GM21360 (cell line): Measurements from ENCODE around the gene PTGR2.
"Not testable (repeated sequence)": the region's sequence is repeated elsewhere in the genome, so short reads cannot be mapped to it uniquely, and the experiment has no call there.

Experiments
- ATAC-seq: cut with Tn5 transposase; IDR thresholded peaks from one replicate; pipeline ENCODE4 v1.9.1; 2021; ENCODE audit warnings: mild to moderate bottlenecking, moderate library complexity; ENCODE audit not compliant: unreplicated experiment

Gene PTGR2

DNA sequence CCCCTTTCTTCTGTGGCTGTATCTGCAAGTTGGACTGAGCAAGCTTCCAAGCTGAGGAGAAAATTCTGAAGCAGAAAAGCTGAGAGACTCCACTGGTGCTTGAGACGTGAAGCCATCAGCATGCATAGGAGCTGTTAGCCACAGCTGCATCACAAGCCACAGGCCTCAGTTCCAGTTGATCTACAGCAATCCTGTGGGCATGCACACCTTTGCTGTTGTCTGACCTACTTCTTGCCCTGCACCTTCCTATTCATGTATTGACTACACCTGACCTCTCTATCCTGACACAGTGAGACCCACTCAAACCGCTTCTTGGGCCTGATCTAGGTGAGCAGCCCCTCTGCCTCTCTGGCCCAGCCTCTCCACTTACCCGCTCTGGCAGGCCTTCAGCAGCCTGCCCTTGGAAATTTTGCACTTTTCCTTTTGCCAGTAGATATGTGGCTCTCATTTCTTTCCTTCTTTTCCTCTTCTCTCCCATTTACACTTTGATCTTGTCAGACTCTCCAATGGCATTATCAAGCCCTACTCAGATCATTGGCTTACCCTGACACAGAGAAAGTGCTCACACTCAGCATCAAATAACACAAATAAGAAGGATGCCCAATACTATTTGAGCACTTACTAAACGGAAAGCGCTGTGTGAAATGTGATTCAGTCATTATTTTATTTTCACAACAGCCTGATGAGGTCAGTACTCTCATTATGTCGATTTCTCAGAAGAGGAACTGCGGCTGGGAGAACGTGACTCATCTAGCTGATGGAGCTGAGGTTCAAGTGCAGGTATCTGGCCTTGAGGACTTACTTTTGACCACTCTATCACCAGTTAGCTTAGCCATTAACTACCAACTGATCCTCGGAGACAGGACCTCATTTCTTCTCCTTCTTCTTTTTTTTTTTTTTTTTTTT lies 21.9 kb upstream of the PTGR2 start:
- no peak for ATAC-seq

DNA sequence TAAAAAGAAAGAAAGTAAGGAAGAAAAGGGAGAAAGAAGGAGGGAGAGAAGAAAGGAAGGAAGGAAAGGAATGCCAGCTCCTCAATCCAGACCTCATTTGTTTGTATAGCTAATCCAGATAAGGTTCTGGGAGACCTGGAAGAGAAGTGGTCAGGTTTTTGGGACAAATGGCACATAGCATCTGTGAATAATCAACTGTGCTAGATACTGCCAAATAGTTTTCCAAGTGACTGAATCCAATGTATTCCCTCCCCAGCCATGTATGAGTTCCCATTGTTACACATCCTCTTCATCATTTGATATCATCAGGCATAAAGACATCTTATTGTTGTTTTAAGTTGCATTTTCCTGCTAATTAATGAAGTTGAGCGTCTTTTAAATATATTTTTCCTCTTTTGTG lies 18.6 kb upstream of the PTGR2 start:
- no peak for ATAC-seq

DNA sequence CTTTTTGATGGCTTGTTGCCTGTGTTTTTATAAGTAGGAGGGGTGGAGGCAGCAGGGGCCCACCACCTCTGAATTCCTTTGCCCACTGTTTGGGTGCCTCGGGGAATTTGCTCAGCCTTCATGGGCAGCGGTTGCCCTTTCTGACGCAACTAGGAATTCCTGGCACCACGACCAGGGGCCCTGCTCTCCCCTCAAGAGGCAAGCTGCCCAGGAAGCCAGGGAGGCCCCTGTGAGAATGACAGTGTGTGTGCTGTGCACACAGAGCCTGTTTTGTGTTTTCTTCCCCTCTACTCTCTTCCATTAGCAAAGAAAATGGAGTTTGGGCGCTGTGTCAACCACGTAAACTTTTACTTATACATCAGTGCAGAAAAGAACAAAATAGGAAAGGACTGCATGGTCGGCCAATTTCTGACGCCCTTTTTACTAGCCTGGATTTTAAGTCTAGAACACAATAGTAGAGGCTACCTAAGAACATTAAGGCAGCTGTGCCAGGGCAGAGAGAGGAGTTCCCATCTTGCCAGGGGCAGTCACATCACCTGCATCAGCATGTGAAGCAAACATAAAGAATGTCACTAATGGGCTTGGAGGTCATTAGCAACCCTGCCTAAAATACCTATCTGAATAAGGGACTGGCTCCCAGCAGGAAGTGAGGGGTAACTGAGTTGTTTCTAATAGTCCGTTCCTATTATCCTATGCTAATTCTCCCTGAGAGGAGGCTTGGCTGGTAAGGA lies 17.9 kb upstream of the PTGR2 start:
- no peak for ATAC-seq

DNA sequence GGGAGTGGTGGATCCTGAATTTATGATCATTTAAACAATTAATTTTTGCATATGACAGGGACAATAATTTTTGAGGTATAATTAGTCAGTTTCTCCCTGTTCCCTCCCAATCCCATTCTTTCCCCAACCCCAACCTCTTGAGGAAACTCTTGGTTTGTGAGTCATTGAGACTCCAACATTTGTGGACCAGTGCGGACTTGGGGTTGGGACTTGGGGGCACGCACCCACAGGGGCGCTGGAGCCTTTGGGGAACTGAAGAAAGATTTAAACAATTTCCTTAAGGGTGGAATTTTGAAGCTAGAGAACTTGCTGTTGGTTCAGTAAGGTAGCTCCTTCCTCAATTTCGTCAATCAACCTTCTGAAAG lies 17.4 kb upstream of the PTGR2 start:
- ATAC-seq: no peak

DNA sequence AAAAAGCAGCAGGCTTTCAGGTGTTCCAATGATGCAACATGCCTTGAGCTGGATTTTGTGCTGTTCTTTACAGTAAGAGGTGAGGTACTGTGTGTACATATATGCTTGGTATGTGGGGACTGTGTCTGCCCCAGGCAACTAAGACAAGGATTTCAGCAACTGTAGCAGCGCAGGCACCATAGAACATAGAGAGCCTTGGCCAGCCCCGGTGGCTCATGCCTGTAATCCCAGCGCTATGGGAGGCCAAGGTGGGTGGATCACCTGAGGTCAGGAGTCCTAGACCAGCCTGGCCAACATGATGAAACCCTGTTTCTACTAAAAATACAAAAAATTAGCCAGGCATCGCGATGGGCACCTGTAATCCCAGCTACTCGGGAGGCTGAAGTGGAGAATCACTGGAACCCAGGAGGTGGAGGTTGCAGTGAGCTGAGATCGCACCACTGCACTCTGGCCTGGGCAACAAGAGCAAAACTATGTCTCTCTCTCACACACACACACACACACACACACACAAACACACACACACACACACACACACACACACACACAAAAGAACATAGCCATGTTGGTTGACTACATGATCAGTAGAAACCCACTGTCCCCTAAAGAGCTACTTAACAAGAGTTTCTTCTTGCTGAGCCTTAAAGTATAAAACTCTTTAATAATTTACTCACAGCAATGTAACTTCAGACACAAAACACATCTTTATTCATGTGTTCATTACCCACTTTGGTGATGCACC lies 13.2 kb upstream of the PTGR2 start:
- not testable (repeated sequence) for ATAC-seq

DNA sequence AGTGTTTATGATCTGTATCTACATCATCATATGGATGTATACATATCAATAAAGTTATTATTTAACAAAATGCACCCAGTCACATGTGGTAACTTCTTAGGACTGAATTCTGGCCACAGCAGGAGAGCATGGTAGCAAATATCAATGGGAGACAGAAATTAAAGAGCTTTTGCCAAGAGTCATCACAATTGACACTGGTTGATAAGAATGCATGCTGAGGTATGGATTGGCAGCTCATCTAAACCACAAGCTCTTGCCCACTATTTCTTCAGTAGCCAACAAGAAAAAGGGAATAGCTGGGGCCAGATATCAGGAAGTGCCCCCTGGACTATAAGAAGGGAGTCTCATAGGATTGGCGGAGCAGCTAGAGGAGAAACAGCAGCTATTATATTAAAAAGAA lies 9.4 kb upstream of the PTGR2 start:
- ATAC-seq: no peak

DNA sequence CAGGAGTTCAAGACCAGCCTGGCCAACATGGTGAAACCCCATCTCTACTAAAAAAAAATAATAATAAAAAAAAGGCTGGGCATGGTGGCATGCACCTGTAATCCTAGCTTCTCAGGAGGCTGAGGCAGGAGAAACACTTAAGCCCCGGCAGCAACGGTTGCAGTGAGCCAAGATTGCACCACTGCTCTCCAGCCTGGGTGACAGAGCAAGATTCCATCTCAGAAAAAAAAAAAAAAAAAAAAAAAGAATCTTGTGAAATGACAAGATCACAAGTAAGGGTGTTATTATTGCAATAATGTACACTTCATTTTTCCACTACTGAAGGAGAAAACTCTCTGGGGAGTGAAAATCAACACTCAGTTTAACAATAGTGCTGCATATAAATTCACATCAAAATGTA lies 8.8 kb upstream of the PTGR2 start:
- no peak for ATAC-seq

DNA sequence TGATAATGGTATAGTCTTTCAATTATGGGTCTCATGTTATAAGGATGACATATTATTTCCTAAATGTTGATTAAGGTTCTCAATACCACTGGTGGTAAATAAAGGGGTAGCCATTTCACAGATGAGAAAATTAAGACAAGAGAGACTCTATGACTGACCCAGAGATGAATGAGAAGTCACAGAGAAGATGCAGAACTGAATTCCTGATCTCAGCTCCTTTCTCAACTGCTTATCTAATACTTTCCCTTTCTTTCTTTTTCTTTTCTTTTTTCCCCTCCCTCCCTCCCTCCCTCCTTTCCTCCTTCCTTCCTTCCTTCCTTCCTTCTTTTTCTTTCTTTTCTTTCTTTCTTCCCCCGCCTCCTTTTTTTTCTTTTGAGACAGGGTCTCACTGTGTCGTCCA lies 8.3 kb upstream of the PTGR2 start:
- no peak for ATAC-seq

DNA sequence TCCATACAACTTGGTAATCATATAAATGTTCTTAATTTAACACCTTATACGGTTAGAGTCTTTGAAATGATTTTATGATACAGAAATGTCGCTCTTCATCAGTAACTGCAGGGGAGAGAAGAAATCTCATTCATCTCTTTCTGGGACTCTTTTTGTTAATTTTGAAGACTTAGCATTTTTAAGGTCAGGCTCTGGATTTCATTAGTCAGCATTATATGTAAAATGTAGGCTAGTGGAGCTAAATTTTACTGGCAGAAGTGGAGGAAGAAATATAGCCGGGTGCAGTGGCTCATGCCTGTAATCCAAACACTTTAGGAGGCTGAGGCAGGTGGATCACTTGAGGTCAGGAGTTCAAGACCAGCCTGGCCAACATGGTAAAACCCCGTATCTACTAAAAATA lies 4.7 kb upstream of the PTGR2 start:
- no peak for ATAC-seq

DNA sequence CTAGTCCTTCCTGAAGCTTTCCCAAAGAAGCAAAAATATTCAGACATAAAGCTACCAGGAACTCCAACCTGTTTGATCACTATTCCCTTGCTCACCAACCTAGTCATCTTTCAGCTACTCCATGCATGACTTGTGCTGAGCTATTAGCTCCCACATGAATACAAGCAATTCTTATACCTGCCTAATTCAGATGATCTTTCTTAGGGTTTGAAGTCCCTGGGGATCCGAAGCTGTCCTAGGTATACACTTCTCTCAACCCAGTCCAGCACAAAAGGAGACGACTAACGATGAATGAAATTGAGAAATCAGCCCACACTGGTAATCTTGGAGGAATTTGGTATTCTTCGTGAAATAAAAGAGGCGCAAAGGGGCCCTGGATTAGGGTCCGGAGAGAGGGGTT lies 631 bp upstream of the PTGR2 start:
- ATAC-seq: no peak

DNA sequence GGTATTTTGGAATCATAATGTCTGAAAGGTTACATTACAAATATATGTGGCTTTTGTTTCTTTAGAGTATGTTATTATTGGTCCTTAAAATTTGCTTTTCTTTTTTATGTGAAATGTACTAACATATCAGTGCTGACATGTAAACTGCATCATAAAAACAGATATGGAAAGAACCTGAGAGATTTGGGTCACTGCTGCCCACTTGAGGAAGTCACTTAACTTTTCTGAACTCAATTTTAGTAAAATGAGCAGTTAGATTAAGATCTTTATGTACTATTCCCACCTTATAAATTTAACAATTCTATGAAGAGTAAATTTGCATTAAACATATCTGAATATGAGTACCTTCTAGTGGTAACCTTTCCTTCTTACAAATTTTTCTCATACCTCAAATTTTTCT lies 7.5 kb downstream of the PTGR2 start:
- no peak for ATAC-seq

DNA sequence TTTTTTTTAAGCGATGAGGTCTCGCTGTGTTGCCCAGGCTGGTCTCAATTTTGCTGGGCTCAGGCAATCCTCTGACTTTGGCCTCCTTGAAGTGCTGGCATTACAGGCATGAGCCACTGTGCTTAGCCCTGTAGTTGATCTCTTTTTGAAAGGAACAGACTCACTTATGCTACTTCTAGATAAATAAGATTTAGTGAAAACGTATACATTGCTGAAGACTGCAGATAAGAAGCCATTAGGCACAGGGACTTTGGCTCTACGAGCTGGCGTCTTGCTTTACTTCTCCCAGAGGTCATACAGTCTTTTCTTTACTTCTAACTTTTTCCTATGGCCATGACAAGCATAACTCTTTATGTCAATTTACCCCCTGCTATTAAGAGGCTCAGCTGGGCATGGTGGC lies 9.4 kb downstream of the PTGR2 start:
- no peak for ATAC-seq

DNA sequence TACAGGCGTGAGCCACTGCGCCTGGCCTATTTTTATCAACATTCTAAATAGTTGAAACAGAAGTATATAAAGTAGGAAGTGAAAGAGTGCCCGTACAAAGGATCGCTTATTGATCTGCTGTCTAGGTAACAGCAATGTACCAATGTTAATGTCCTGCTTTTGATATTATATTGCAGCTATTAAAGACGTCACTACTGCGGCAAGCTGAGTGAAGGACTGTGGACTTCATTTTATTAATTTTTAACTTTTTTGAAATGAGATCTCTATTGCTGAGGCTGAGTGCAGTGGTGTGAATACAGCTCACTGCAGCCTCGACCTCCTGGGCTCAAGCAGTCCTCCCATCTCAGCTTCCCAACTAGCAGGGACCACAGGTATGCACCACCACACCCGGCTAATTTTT lies 10.8 kb downstream of the PTGR2 start:
- no peak for ATAC-seq

DNA sequence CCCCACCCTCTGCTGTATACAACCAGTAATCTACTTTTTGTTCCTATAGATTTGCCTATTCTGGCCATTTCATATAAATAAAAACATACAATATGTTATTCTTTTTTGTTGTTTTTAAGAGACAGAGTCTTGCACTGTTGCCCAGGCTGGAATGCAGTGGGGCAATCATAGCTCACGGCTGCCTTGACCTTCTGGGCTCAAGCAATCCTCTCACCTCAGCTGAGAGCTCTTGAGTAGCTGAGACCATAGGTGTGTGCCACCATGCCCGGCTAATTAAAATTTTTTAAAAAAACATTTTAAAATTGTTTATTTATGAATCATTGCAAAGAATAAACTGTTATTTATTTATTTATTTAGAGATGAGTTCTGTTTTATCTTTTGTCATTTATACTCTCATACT lies 11.6 kb downstream of the PTGR2 start:
- ATAC-seq: no peak

DNA sequence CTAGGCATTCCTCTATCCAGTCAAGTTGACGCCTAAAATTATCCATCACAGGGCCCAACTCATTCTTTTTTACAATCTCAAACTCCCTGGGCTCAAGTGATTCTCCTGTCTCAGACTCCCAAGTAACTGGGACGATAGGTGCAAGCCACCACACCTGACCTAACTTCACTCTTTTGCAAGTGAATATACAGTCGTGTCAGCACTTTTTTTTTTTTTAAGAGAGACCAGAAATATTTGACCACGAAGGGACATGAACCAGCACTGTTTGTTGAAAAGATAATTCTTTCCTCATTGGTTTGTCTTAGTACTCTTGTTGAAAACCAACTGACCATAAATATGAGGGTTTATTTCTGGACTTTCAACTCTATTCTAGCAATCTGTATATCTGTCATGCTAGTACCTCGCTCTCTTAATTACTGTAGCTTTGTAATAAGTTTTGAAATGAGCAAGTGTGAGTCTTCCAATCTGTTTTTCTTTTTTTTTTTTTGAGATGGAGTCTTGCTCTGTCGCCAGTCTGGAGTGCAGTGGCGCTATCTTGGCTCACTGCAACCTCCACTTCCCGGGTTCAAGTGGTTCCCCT lies 14.0 kb downstream of the PTGR2 start:
- no peak for ATAC-seq

DNA sequence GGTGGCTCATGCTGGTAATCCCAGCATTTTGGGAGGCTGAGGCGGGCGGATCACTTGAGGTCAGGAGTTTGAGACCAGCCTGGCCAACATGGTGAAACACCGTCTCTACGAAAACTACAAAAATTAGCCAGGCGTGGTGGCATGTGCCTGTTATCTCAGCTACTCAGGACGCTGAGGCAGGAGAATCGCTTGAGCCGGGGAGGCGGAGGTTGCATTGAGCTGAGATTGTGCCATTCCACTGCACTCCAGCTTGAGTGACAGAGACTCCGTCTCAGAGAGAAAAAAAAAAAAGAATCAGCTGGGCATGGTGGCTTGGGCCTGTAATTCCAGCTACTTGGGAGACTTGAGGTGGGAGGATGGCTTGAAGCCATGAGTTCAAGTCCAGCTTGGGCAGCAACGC lies 18.1 kb downstream of the PTGR2 start:
- not testable (repeated sequence) for ATAC-seq

DNA sequence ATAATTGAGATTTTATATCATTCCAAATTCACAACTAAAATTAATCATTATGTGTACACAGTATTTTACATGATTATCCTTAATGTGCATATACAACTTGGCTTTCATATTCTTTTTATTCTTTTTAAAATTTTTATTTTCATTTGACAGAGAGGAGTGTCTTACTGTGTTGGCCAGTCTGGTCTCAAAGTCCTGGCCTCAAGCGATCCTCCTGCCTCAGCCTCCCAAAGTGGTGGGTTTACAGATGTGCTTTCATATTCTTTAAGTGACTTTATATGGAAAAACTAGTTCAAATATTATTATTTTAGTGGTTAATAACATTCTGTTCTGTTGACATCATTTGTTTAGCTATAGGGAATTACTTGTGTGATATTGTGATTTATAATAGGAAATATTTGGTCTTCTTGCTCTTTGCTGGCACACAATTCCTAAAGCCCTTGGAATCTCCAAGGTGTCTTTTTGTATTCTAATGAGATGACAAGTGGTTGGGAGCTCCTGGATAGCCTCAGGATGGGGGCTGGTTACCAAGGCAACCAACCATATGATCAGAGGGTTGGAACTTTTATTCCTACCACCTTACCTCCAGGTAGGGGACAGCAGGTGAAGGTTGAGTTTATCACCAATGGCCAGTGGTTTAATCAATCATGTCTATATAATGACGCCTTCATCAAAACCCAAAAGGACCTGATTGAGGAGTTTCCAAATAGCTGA lies 19.0 kb downstream of the PTGR2 start:
- no peak for ATAC-seq

DNA sequence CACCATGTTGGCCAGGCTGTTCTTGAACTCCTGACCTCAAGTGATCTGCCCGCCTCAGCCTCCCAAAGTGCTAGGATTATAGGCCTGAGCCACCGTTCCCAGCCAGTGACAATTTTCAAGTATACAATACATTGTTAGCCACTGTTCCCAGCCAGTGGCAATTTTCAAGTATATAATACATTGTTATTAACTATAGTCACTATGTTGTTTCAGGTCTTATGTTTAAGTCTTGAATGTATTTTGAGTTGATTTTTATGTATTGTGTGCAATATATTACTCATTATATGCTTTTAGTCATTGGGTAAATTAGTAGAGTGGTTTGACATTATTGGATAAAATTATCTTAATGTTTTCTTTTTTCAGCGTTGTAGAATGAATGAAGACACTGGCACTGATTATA lies 22.0 kb downstream of the PTGR2 start:
- ATAC-seq: no peak

DNA sequence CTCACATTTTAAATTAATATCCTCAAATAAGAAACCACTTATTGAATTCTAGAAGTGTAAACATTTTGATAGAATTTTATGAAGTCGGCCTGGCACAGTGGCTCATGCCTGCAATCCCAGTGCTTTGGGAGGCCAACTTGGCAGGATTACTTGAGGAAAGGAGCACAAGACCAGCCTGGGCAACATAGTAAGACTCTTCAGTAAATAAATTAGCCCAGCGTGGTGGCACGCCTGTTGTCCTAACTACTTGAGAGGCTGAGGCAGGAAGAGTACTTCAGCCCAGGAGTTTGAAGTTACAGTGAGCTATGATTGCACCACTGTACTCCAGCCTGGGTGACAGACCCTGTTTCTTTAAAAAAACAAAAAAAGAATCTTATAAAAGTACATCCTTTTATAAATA lies 26.2 kb downstream of the PTGR2 start:
- no peak for ATAC-seq

DNA sequence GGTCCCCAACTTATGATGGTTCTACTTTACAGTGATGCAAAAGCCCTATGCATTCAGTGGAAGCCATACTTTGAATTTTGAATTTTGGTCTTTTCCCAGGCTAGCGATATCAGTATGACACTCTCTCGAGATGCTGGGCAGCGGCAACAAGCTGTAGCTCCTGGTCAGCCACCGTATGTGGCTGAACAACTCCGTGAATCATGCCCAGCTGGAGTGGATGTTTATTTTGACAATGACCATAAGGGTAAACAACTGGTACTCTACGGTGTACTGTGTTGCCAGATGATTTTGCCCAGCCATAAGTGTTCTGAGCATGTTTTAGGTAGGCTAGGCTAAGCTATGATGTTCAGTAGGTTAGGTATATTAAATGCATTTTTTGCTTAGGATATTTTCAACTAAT lies 26.8 kb downstream of the PTGR2 start:
- no peak for ATAC-seq

DNA sequence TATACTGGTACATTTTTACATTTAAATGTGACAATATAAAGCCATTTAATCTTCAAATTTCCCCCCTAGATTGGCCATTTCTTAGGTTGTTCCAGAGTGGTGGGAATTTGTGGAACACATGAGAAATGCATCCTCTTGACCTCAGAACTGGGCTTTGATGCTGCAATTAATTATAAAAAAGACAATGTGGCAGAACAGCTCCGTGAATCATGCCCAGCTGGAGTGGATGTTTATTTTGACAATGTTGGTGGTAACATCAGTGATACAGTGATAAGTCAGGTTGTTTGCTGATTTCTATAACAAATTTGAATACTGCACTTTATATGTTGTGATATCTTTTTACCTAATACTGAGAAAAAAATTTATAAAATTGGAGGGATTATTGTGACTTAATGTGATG lies 27.4 kb downstream of the PTGR2 start:
- ATAC-seq: no peak
